NT2/D1 (cell line): ENCODE results near the gene RPGRIP1.

ENCODE experiments used
- SUZ12 ChIP-seq: IDR thresholded peaks from 2 replicates; pipeline ENCODE4 v1.6.1; 2011; ENCODE audit not compliant: insufficient read length, insufficient read depth; ENCODE audit errors: extremely low read depth
- ZNF274 ChIP-seq: IDR thresholded peaks from 2 replicates; pipeline ENCODE4 v1.6.1; 2011; ENCODE audit warnings: mild to moderate bottlenecking, low read depth, low read length

- TF ChIP-seq SUZ12: no peak
- TF ChIP-seq ZNF274: no peak
These were observed 28.7 kb upstream of the RPGRIP1 start for GRCh38 chr14:21251215-21251614.
